SIG-M5 treated with dmso at 0.1 percent for 504 hours (cell line): ENCODE results near the gene VKORC1L1.
"Not testable (repeated sequence)": the region's sequence is repeated elsewhere in the genome, so short reads cannot be mapped to it uniquely, and the experiment has no call there.

Source experiments
- DNase-seq: peaks from one replicate; lab custom pipeline; 2025; ENCODE audit not compliant: unreplicated experiment; lab: John Stamatoyannopoulos, UW

Gene VKORC1L1

DNA sequence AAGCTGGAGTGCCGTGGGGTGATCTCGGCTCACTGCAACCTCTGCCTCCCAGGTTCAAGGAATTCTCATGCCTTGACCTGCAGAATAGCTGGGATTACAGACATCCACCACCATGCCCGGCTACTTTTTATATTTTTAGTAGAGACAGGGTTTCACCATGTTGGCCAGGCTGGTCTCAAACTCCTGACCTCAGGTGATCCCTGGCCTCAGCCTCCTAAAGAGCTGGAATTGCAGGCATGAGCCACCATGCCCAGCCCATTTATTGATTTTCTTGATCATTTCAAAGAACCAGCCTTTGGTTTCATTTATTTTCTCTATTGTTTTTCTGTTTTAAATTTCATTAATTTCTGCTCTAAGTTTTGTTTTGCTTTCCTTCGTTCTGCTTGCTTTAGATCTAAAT is 58.8 kb downstream of the VKORC1L1 start:
- DNase-seq = no peak

DNA sequence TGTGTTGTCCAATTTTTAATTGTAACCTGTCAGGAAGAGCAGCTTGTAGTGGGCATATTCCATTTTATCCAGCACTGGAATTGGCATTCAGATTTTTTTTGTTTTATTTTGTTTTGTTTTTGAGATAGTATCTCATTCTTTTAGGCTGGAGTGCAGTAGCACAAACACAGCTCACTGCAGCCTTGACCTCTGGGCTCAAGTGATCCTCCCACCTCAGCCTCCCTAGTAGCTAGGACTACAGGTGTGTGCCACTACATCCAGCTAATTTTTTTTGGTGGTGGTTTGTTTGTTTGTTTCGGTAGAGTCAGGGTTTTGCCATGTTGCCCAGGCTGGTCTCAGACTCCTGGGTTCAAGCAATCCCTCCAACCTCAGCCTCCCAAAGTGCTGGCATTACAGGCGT is 64.4 kb downstream of the VKORC1L1 start:
- DNase-seq = no peak

- DNase-seq = no peak
Observed at GRCh38 chr7:65938336-65938895, 65.5 kb downstream of the VKORC1L1 start.

DNA sequence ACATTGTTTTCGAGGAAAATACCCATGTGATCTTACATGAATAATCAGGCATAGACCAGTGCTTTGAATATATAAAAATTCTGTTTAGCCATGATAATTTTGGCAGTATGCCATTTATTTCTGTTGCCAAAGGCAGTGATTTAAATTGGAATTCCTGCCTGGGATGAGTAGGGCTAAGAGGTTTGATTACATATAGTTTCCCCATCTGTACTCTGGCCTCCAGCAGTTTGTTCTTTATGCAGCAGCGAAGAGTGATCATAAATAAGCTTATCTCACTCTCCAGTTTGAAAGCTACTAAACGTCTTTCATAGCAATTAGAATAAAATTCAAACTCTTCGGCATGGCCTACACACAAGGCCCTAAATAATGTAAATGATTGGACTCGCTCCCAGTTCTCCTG is 72.9 kb downstream of the VKORC1L1 start:
- not testable (repeated sequence) for DNase-seq

- DNase-seq = no peak
Observed at GRCh38 chr7:65946904-65947303, 74.0 kb downstream of the VKORC1L1 start.

GRCh38 chr7:65951837-65952578 is 79.1 kb downstream of the VKORC1L1 start:
- no peak for DNase-seq

DNA sequence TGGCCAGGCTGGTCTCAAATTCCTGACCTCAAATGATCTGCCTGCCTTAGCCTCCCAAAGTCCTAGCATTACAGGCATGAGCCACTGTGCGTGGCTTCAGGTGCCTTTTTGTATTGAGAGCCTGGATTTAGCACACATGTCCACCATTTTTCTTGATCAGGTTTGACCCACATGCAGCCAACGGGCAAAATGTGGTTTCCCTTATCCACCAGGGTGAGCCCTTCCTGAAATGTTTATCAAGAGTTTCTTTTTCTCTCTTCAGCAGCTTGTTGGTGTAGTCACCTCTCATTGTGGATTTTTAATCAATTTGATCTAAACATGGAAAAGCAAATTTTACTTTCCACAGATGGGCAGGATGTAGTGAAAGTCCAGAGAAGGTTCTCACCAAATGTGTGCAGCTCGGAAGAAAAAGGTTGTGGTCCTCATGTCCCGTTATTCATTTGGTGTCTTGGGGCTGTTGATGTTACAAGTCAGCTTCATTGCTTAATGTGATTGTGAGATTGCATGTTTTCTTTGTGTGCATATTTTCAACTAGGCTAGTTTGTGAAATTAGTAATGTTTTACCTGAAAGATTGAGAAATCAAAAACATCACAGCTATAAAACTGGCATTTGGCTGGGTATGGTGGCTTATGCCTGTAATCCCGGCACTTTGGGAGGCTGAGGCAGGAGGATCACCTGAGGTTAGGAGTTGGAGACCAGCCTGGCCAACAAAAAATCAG is 80.3 kb downstream of the VKORC1L1 start:
- no peak for DNase-seq

DNA sequence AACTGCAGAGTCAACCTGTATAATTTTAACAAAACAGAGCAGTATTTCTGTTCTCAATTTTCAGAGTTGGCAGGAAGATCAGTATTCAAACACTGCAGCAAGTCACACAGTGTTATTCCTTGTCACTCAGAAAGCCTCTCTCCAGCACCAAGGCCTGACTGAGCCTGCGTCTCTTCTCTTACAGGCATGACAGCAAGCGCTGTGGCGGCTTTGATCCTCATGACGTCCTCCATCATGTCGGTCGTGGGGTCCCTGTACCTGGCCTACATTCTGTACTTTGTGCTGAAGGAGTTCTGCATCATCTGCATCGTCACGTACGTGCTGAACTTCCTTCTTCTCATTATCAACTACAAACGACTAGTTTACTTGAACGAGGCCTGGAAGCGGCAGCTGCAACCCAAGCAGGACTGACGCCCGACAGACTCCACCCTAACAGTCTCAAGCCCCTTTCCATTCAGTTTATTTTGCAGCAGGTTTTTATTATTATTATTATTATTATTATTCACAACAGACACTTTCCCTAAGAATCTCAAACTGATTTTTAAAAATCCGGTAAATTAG is 81.1 kb downstream of the VKORC1L1 start:
- DNase-seq = no peak

DNA sequence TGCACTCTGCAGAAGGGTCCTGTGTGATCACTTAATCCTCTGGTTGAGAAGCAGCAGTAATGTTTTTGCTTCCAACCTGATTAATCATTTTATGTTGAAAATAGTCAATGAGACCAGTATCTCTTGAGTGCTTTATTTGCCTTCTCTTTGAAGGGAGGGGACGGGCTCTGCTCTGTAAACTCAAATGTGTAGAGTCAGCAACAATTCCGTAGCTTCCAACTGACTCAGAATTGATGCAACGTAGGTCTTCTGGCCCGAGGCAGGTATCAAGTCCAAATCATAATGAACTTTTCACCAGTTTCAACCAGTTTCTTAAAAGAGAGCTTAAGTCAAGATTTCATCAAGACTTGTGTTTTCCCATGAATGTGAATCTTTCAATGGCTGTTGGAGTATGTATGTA is 82.8 kb downstream of the VKORC1L1 start:
- no peak for DNase-seq

- no peak for DNase-seq
Observed at GRCh38 chr7:65960351-65961074, 87.6 kb downstream of the VKORC1L1 start.

GRCh38 chr7:65962033-65962432 is 89.2 kb downstream of the VKORC1L1 start:
- DNase-seq = no peak

- not testable (repeated sequence) for DNase-seq
Observed at GRCh38 chr7:65964671-65965070, 91.8 kb downstream of the VKORC1L1 start.

- DNase-seq = no peak
Observed at GRCh38 chr7:65966146-65966545, 93.3 kb downstream of the VKORC1L1 start.

- no peak for DNase-seq
Observed at GRCh38 chr7:65967361-65968155, 94.7 kb downstream of the VKORC1L1 start.

GRCh38 chr7:65968256-65969185 is 95.6 kb downstream of the VKORC1L1 start:
- no peak for DNase-seq

GRCh38 chr7:65971021-65971420 is 98.1 kb downstream of the VKORC1L1 start:
- DNase-seq = no peak

DNA sequence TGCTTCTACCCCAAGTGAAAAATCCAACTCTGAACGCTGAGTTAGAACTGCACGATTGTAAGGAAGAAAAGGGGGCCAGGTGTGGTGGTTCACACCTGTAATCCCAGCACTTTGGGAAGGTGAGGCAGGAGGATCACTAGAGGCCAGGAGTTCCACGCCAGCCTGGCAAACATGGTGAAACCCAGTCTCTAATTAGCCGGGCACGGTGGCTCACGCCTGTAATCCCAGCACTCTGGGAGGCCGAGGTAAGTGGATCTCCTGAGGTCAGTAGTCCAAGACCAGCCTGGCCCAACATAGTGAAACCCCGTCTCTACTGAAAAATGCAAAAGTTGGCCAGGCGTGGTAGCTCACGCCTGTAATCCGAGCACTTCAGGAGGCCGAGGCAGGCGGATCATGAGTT is 100.1 kb downstream of the VKORC1L1 start:
- DNase-seq = no peak

- DNase-seq = no peak
Observed at GRCh38 chr7:65974191-65974801, 101.4 kb downstream of the VKORC1L1 start.

DNA sequence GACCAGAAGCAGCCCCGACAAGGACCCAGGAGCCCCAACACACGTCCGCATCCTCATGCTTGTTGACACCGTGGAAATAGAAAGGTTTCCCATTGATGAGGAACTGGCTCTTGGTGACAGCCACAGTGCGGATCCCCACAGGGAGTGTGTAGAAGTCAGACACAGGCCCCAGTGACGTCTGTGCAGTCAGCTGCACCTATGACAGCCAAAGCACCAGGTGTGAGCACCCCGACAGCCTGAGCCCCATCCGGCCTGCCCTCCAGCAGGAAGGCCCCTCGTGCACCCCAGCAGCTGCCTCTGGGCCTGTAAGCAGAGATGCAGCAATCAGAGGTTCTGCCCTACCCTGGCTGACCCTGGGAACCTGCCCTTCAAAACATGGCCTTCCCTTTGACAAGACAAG is 102.0 kb downstream of the VKORC1L1 start:
- DNase-seq = no peak
